Measurements from ENCODE around the gene PGS1.

GRCh38 chr17:78359321-78359996 is 19.0 kb upstream of the PGS1 start:
- TF ChIP-seq CTCF (conservative IDR thresholded peaks at IDR 0.05 in 1 of 2, IDR thresholded peaks at IDR 0.05 in 1 of 2; ENCODE audit: low read depth in 1 of 2, low read length in 2 of 2) = no peak
- no peak for TF ChIP-seq EZH2 (IDR thresholded peaks at IDR 0.05; ENCODE audit: low read length, missing control alignments)
